SH-SY5Y (cell line): Measurements from ENCODE around the gene ZCCHC17.

ENCODE experiments used
- GATA2 ChIP-seq: IDR thresholded peaks from 2 replicates; pipeline ENCODE4 v1.6.1; 2011; ENCODE audit warnings: mild to moderate bottlenecking, low read depth, low read length
- GATA3 ChIP-seq: IDR thresholded peaks from 2 replicates; pipeline ENCODE4 v1.6.1; 2011; ENCODE audit warnings: low read depth, mild to moderate bottlenecking, low read length, moderate library complexity

GRCh38 chr1:31258581-31258980, 38.3 kb upstream of the ZCCHC17 start:
- TF ChIP-seq GATA2 (no peak), GATA3 (no peak)
